HepG2 (cell line): ENCODE data around the gene IGF2BP3. TPM values are rescaled to one million over a fixed set of nuclear protein-coding genes. Genes with fewer than 3 reads are reported as not detected.
A peak's percentile ranks its signal among the peaks of the same experiment; 100 is the strongest.

Experiments
- ATAC-seq: fragments of 200-7000 bp; cut with Tn5 transposase; 3 replicates; pipeline ENCODE4 v1.9.1; 2020; ENCODE audit warnings: mild to moderate bottlenecking, moderate library complexity
- BruUV-seq: library from RNA; stranded (reverse); fragments of 400-500 nt; replicated peaks from 2 replicates; lab custom pipeline; 2021; lab: Mats Ljungman, UMichigan
- CTCF ChIA-PET: fragments of 300-600 bp; formaldehyde crosslinking; extraction: SDS; loops from one replicate; lab custom pipeline; 2021; ENCODE audit warnings: low total read pairs, inconsistent platforms, low intra/inter-chr PET ratio; lab: Yijun Ruan, JAX
- POLR2A ChIA-PET: fragments of 350-600 bp; sonication (Branson Sonifier 250); formaldehyde crosslinking; loops from one replicate; lab custom pipeline; 2020; ENCODE audit warnings: antibody characterized with exemption, inconsistent platforms; lab: Yijun Ruan, JAX
- DNase-seq: peaks from one replicate; pipeline ENCODE4 v3.0.0-alpha.2; 2015; ENCODE audit warnings: low spot score
- FAIRE-seq: peaks from 3 replicates; lab custom pipeline; 2011; peaks lifted over from hg19 to GRCh38; lab: Jason Lieb, UNC
- H2AFZ ChIP-seq: one replicate; pipeline ENCODE4 v1.6.1; 2011; ENCODE audit warnings: low read length, inconsistent platforms
- H3K27ac ChIP-seq: fragments of 300-600 bp; 3 replicates; pipeline ENCODE4 v1.8.0; 2011; ENCODE audit warnings: mixed run types, mild to moderate bottlenecking, mixed read lengths, low read length, inconsistent platforms; ENCODE audit not compliant: insufficient read depth; ENCODE audit errors: extremely low read length
- H3K27me3 ChIP-seq, 2 experiments: fragments of 200-600 bp in 1 of 2; 2 replicates in 1 of 2; 3 replicates in 1 of 2; pipeline versions ENCODE4 v1.6.0 to v1.8.0; 2011; ENCODE audit warnings: low read length in 2 of 2, mild to moderate bottlenecking in 2 of 2, moderate library complexity in 2 of 2, inconsistent platforms in 1 of 2; ENCODE audit not compliant: insufficient read depth in 2 of 2, control insufficient read depth in 1 of 2
- H3K36me3 ChIP-seq, 2 experiments: fragments of 200-600 bp in 1 of 2; replicated peaks in 1 of 2; 2 replicates in 1 of 2; 3 replicates in 1 of 2; pipeline versions ENCODE4 v1.5.1 to v1.8.0; 2011; ENCODE audit warnings: low read length in 2 of 2, inconsistent platforms in 1 of 2; ENCODE audit not compliant: insufficient read depth in 2 of 2, control insufficient read depth in 1 of 2
- H3K4me1 ChIP-seq: 2 replicates; pipeline ENCODE4 v1.5.1; 2012; ENCODE audit warnings: low read length, inconsistent platforms; ENCODE audit not compliant: insufficient read depth
- H3K4me2 ChIP-seq: 2 replicates; pipeline ENCODE4 v1.6.0; 2011; ENCODE audit warnings: low read depth, low read length, inconsistent platforms
- H3K4me3 ChIP-seq, 3 experiments: fragments of 200-600 bp in 1 of 3; sonication (generic), shearing (Covaris generic) in 1 of 3; replicated peaks in 1 of 3; 2 replicates each; pipeline ENCODE4 v1.5.1; 2011 to 2016; ENCODE audit warnings: low read length in 3 of 3, inconsistent platforms in 2 of 3, low read depth in 2 of 3, mild to moderate bottlenecking in 2 of 3, control low read depth in 1 of 3, mixed read lengths in 1 of 3; ENCODE audit not compliant: insufficient read depth in 1 of 3
- H3K79me2 ChIP-seq: one replicate; pipeline ENCODE4 v1.6.1; 2011; ENCODE audit warnings: low read length, inconsistent platforms; ENCODE audit not compliant: insufficient read depth
- H3K9ac ChIP-seq: 2 replicates; pipeline ENCODE4 v1.6.0; 2011; ENCODE audit warnings: mild to moderate bottlenecking, low read depth, low read length, inconsistent platforms; ENCODE audit not compliant: insufficient read depth
- H3K9me3 ChIP-seq: 2 replicates; pipeline ENCODE4 v1.5.1; 2012; ENCODE audit warnings: mild to moderate bottlenecking, low read length
- H4K20me1 ChIP-seq: 2 replicates; pipeline ENCODE4 v1.6.0; 2011; ENCODE audit warnings: inconsistent platforms, mild to moderate bottlenecking, low read length, moderate library complexity; ENCODE audit not compliant: insufficient read depth
- ARID4A ChIP-seq: sonication (generic); formaldehyde crosslinking; IDR thresholded peaks from 2 replicates; pipeline ENCODE4 v1.5.0; 2020; ENCODE audit warnings: mild to moderate bottlenecking, missing genetic modification reagents, borderline replicate concordance
- BORCS8-MEF2B ChIP-seq: sonication (generic); formaldehyde crosslinking; IDR thresholded peaks from 2 replicates; pipeline ENCODE4 v1.8.0; 2022; ENCODE audit warnings: mild to moderate bottlenecking, missing genetic modification reagents
- FIP1L1 ChIP-seq: fragments of 200-400 bp; formaldehyde crosslinking; IDR thresholded peaks from 2 replicates; pipeline ENCODE4 v1.6.1; 2018; ENCODE audit warnings: low read depth, mild to moderate bottlenecking, low read length, moderate library complexity, borderline replicate concordance; ENCODE audit not compliant: insufficient read depth
- ISL2 ChIP-seq: sonication (generic); formaldehyde crosslinking; IDR thresholded peaks from 2 replicates; pipeline ENCODE4 v1.5.0; 2020; ENCODE audit warnings: missing genetic modification reagents
- KLF12 ChIP-seq: sonication (generic); formaldehyde crosslinking; IDR thresholded peaks from 2 replicates; pipeline ENCODE4 v1.4.0; 2020; ENCODE audit warnings: missing genetic modification reagents, borderline replicate concordance
- NBN ChIP-seq: fragments of 450-650 bp; conservative IDR thresholded peaks from 2 replicates; pipeline ENCODE4 v1.6.1; 2017
- NFKBIZ ChIP-seq: IDR thresholded peaks from 2 replicates; pipeline ENCODE4 v1.6.1; 2018; ENCODE audit warnings: missing genetic modification reagents, missing compliant biosample characterization
- NFRKB ChIP-seq: fragments of 450-650 bp; IDR thresholded peaks from 2 replicates; pipeline ENCODE4 v1.6.1; 2017
- PRPF4 ChIP-seq: fragments of 200-400 bp; formaldehyde crosslinking; IDR thresholded peaks from 2 replicates; pipeline ENCODE4 v1.6.1; 2016; ENCODE audit warnings: low read length, low read depth; ENCODE audit not compliant: poor library complexity, severe bottlenecking
- SMARCE1 ChIP-seq: fragments of 450-650 bp; IDR thresholded peaks from 2 replicates; pipeline ENCODE4 v1.6.1; 2017; ENCODE audit warnings: borderline replicate concordance
- SNAPC5 ChIP-seq: sonication (generic); formaldehyde crosslinking; IDR thresholded peaks from 2 replicates; pipeline ENCODE4 v1.8.1; 2023; ENCODE audit warnings: mild to moderate bottlenecking, missing genetic modification reagents, borderline replicate concordance
- SP140L ChIP-seq: sonication (generic); formaldehyde crosslinking; IDR thresholded peaks from 2 replicates; pipeline ENCODE4 v1.4.0; 2020; ENCODE audit warnings: missing genetic modification reagents, borderline replicate concordance
- STAG1 ChIP-seq: sonication (generic); formaldehyde crosslinking; IDR thresholded peaks from 2 replicates; pipeline ENCODE4 v1.4.0; 2020; ENCODE audit warnings: missing genetic modification reagents
- TGIF2 ChIP-seq: IDR thresholded peaks from 2 replicates; pipeline ENCODE4 v1.6.1; 2016; ENCODE audit warnings: control low read depth, missing compliant biosample characterization
- ZNF24 ChIP-seq: fragments of 450-650 bp; IDR thresholded peaks from 2 replicates; pipeline ENCODE4 v1.6.1; 2017; ENCODE audit warnings: antibody characterized with exemption, mild to moderate bottlenecking
- ZNF576 ChIP-seq: sonication (generic); formaldehyde crosslinking; IDR thresholded peaks from 2 replicates; pipeline ENCODE4 v1.4.0; 2020; ENCODE audit warnings: mild to moderate bottlenecking, missing genetic modification reagents
- ZSCAN29 ChIP-seq: sonication (generic); formaldehyde crosslinking; conservative IDR thresholded peaks from 2 replicates; pipeline ENCODE4 v1.4.0; 2020; ENCODE audit warnings: mild to moderate bottlenecking, missing genetic modification reagents
- ZSCAN5A ChIP-seq: sonication (generic); formaldehyde crosslinking; IDR thresholded peaks from 2 replicates; pipeline ENCODE4 v1.8.0; 2022; ENCODE audit warnings: mild to moderate bottlenecking, missing genetic modification reagents, borderline replicate concordance
- ZZZ3 ChIP-seq: sonication (generic); formaldehyde crosslinking; IDR thresholded peaks from 2 replicates; pipeline ENCODE4 v1.4.0; 2020; ENCODE audit warnings: missing genetic modification reagents, mild to moderate bottlenecking, borderline replicate concordance
- WGBS: methylation state at CpG from one replicate; pipeline ENCODE4 v1.1.6; 2017; ENCODE audit warnings: low lambda C conversion rate; 5-methylcytosine and 5-hydroxymethylcytosine counted together
- in situ Hi-C: cut with HindIII; loops from 2 replicates; pipeline ENCODE4 v1.10.0; 2017; ENCODE audit warnings: low pct_unique_long_range_greater_than_20kb; ENCODE audit not compliant: extremely low pct_ligation_motif_present
- intact Hi-C: fragments of 100-400 bp; cut with micrococcal nuclease; formaldehyde crosslinking; loops from one replicate; pipeline ENCODE4 v1.10.0; 2022; ENCODE audit not compliant: unreplicated experiment
- polyA plus RNA-seq, 8 experiments: library from polyadenylated mRNA; depleted of rRNA in 3 of 8; stranded (reverse) in 7 of 8; unstranded in 1 of 8; fragments of >200 nt; fragmentation: Illumina TruSeq in 4 of 8; extraction: Trizol in 4 of 8; gene quantifications; 2 replicates each; pipeline versions ENCODE4 v1.2.1 to v1.2.3, GENCODE V29; 2011 to 2016; ENCODE audit warnings: low read depth in 4 of 8, missing spikeins in 1 of 8, mixed read lengths in 1 of 8; ENCODE audit not compliant: insufficient read depth in 1 of 8
- total RNA-seq, 5 experiments: library from RNA; depleted of rRNA; stranded (reverse); fragments of >200 nt; fragmentation: Illumina TruSeq; extraction: Trizol; gene quantifications; 2 replicates each; pipeline ENCODE4 v1.2.3, GENCODE V29; 2016; ENCODE audit warnings: low read depth in 1 of 5

Gene IGF2BP3
- total and polyA plus RNA-seq, 2 of the 13 experiments (the other 11 are each of a cell fraction or from before 2014, with no cell fraction given): 37.7 to 39.5 TPM

GRCh38 chr7:23490357-23491135 lies 20.3 kb upstream of the IGF2BP3 start:
- DNase-seq: no peak
- WGBS: 72% methylated on average over 35 of the region's 56 CpGs
- intact Hi-C loops: no loop called here
- ATAC-seq: peak; percentile 87
- H3K4me2 ChIP-seq: peak overlapping the region; percentile 84
- H3K4me1 ChIP-seq: peaks cover 31% of the 10 kb centered on the region
- peaks cover 5% of the 10 kb centered on the region for H3K79me2 ChIP-seq
- CTCF ChIA-PET: no interaction called here
- H3K9ac ChIP-seq: peak overlapping the region; percentile 67
- no peaks in the 10 kb centered on the region for H3K9me3 ChIP-seq
- H3K27me3 ChIP-seq: no peaks in the 10 kb centered on the region
- H3K4me3 ChIP-seq: peak overlapping the region; percentile 66 to 71 (median 69)
- BruUV-seq: TSS peak; percentile 90
- no peaks in the 10 kb centered on the region for H4K20me1 ChIP-seq
- POLR2A ChIA-PET: interaction anchor here (1.0 to 2.4 kb wide), 7 partner anchors 16 to 217 kb away, joined by 3 to 8 read pairs (median 4); no protein-coding TSS in a partner anchor
- FAIRE-seq: no peak
- in situ Hi-C loops: no loop called here
- no peak overlapping the region for H2AFZ ChIP-seq
- peak overlapping the region; percentile 71 for H3K27ac ChIP-seq
- H3K36me3 ChIP-seq: no peaks in the 10 kb centered on the region
- TF ChIP-seq KLF12 (CRISPR knock-in tag): no peak
- TF ChIP-seq FIP1L1: no peak
- TF ChIP-seq NBN: no peak
- peak; percentile 48; the same call in 1 of the 2 replicates for TF ChIP-seq ARID4A
- no peak for TF ChIP-seq ZNF24
- no peak for TF ChIP-seq SNAPC5 (CRISPR knock-in tag)
- no peak for TF ChIP-seq ZZZ3 (CRISPR knock-in tag)
- TF ChIP-seq ZNF576 (CRISPR knock-in tag): no peak
- TF ChIP-seq ZSCAN29 (CRISPR knock-in tag): no peak
- TF ChIP-seq PRPF4: no peak
- TF ChIP-seq SMARCE1: no peak
- no peak for TF ChIP-seq SP140L (CRISPR knock-in tag)
- TF ChIP-seq ZSCAN5A (CRISPR knock-in tag): no peak
- no peak for TF ChIP-seq TGIF2
- no peak for TF ChIP-seq NFRKB
- no peak for TF ChIP-seq BORCS8-MEF2B (CRISPR knock-in tag)
- no peak for TF ChIP-seq STAG1 (CRISPR knock-in tag)
- no peak for TF ChIP-seq NFKBIZ
- no peak for TF ChIP-seq ISL2
